Measurements from ENCODE around the gene MLPH.

DNA sequence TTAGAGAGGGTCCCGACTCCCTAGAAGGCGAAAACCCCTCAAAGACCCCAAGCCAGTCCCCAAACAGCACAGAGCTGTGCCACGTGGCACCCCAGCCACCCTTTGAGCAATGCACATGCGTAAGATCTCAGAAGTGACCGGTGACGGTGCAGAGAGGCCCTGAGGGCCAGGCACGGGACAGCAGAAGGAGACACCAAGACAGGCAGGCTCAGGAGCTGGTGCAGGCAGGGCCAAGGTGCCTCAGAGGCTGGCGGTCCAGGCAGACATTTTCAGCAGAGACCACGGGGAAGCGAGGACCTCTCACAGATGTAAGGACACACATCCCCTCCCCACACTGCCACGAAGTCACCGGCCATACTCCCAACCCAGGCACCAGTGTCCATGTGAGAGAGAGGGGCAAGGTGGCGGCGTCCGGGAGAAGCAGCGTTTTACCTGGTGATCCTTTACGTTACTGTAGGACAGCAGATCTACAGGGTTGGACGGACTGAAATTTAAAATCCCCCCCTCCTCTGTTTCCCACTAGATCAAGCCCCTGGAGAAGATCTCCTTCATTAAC, 105.5 kb downstream of the MLPH start:
- TF ChIP-seq EP300 (IDR thresholded peaks at IDR 0.05) (no peak), POLR2A (IDR thresholded peaks at IDR 0.05) (no peak), POLR2AphosphoS5 (IDR thresholded peaks at IDR 0.05) (no peak)
- TF ChIP-seq, protein P1, sequence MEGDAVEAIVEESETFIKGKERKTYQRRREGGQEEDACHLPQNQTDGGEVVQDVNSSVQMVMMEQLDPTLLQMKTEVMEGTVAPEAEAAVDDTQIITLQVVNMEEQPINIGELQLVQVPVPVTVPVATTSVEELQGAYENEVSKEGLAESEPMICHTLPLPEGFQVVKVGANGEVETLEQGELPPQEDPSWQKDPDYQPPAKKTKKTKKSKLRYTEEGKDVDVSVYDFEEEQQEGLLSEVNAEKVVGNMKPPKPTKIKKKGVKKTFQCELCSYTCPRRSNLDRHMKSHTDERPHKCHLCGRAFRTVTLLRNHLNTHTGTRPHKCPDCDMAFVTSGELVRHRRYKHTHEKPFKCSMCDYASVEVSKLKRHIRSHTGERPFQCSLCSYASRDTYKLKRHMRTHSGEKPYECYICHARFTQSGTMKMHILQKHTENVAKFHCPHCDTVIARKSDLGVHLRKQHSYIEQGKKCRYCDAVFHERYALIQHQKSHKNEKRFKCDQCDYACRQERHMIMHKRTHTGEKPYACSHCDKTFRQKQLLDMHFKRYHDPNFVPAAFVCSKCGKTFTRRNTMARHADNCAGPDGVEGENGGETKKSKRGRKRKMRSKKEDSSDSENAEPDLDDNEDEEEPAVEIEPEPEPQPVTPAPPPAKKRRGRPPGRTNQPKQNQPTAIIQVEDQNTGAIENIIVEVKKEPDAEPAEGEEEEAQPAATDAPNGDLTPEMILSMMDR (IDR thresholded peaks at IDR 0.05), result no peak
